Pancreas (tissue), 10 donors: Measurements from ENCODE around the gene DMAC2. TPM values are rescaled to one million over a fixed set of nuclear protein-coding genes. Genes with fewer than 3 reads are reported as not detected.
A peak's percentile ranks its signal among the peaks of the same experiment; 100 is the strongest.
"Not testable (repeated sequence)": the region's sequence is repeated elsewhere in the genome, so short reads cannot be mapped to it uniquely, and the experiment has no call there.

Experiments used
- ATAC-seq, 4 donors: fragments of 200-7000 bp; cut with Tn5 transposase; one replicate each; pipeline versions ENCODE4 v1.8.0 to v1.9.1; 2020; ENCODE audit warnings: mild to moderate bottlenecking in 4 of 4, moderate library complexity in 4 of 4
- DNase-seq, 6 donors: peaks; one replicate each; pipeline ENCODE4 v3.0.0-alpha.2; 2020
- FAIRE-seq: peaks from 2 replicates; lab custom pipeline; 2012; peaks lifted over from hg19 to GRCh38; lab: Jason Lieb, UNC
- H3K27ac ChIP-seq, 4 donors: fragments of 200-600 bp; sonication (generic); 1 replicate in 3 of 4; 2 replicates in 1 of 4; pipeline versions ENCODE4 v1.5.0 to v1.8.0; 2020
- H3K27me3 ChIP-seq, 4 donors: fragments of 200-600 bp; one replicate each; pipeline ENCODE4 v1.8.0; 2021
- H3K36me3 ChIP-seq, 3 donors: fragments of 200-600 bp; sonication (generic) in 1 of 3; one replicate each; pipeline versions ENCODE4 v1.5.0 to v1.8.0; 2020 to 2021
- H3K4me1 ChIP-seq, 3 donors: fragments of 200-600 bp; one replicate each; pipeline ENCODE4 v1.8.0; 2021
- H3K4me3 ChIP-seq, 4 donors: fragments of 200-600 bp; sonication (generic) in 2 of 4; one replicate each; pipeline versions ENCODE4 v1.5.0 to v1.8.0; 2020 to 2021
- H3K9me3 ChIP-seq, 4 donors: fragments of 200-600 bp; one replicate each; pipeline ENCODE4 v1.8.0; 2021
- CTCF ChIP-seq, 4 donors: fragments of 200-600 bp; sonication (generic) in 3 of 4; IDR thresholded peaks; one replicate each; pipeline versions ENCODE4 v1.5.0 to v1.8.0; 2021; ENCODE audit warnings: antibody characterized with exemption in 4 of 4
- WGBS, 2 donors: extraction: QIAGEN DNeasy Blood & Tissue Kit; methylation state at CpG; one replicate each; pipeline ENCODE4 v1.1.7; 2013; 5-methylcytosine and 5-hydroxymethylcytosine counted together
- intact Hi-C, 3 donors: fragments of 100-400 bp; cut with DNase I; formaldehyde crosslinking; loops; one replicate each; pipeline versions ENCODE4 v1.11.1 to v1.14.2; 2022
- polyA plus RNA-seq, 2 donors: library from polyadenylated mRNA; stranded (reverse); fragments of 200-250 nt; gene quantifications; one replicate each; pipeline ENCODE4 v1.2.3, GENCODE V29; 2013
- total RNA-seq, 6 donors: library from RNA; stranded (reverse); fragmentation: NEBNext Ultra II Directional in 4 of 6; extraction: Animal tissue kit (Norgen Biotek cat#: 25700) in 4 of 6; gene quantifications; one replicate each; pipeline versions ENCODE4 v1.2.1 to v1.2.4, GENCODE V29; 2021 to 2023
- donor health status: healthy with polysubstance abuse.
- donor health status: DM: no; HTN: no; CAD: no; lungs with moderate emphysema.
- donor health status: DM: no; HTN: no; CAD: no.
- donor health status: control.
- donor health status: control.
- donor health status: Bipolar disorder and iron deficiency.
- donor health status: DM: yes; HTN: yes; CAD: no.
- donor health status: DM: no; HTN: no; CAD: no.
- donor health status: DM: no; HTN: no; CAD: no.
- donor health status: DM: yes; HTN: yes; CAD: no.

Gene DMAC2
- total and polyA plus RNA-seq, 8 donors: 16.2 to 25.5 (median 23.9) TPM

DNA sequence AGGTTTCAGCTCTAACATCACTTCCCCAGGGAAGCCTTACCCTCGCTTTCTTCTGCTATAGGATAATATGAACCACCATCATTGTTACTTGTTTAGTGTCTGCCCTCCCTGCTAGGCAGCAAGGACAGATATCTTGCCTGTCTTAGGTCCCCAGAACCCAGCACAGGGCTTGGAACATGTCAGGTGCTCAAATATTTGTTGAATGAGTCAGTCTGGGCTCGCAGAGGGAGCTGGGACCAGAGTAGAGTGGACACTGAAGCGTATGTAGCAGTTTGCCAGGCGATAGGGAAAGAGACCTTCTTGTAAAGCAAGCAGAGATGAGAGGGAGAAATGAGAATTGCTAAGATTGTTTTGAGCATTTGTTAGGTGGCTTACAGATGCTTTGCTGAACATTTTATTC, 30.4 kb downstream of the DMAC2 start:
- Histone ChIP-seq H3K9me3 (no peaks in the 10 kb centered on the region), H3K4me3 (no peak overlapping the region), H3K36me3 (peaks cover 0 to 12% (median 2%) of the 10 kb centered on the region in 3 donors), H3K4me1 (peaks cover 6 to 21% (median 15%) of the 10 kb centered on the region in 3 donors), H3K27ac (peak overlapping the region; percentile 65 to 81 (median 70)), H3K27me3 (no peaks in the 10 kb centered on the region)
- WGBS, 2 donors: 15 to 18% methylated on average over 4 of the region's 4 CpGs
- no peak for FAIRE-seq
- intact Hi-C loops: no loop called here
- DNase-seq: peak in 5 of 6 donors; percentile 63 to 80 (median 76)
- no peak for TF ChIP-seq CTCF (IDR thresholded peaks at IDR 0.05)
- ATAC-seq: peak; percentile 94 to 98 (median 96)

DNA sequence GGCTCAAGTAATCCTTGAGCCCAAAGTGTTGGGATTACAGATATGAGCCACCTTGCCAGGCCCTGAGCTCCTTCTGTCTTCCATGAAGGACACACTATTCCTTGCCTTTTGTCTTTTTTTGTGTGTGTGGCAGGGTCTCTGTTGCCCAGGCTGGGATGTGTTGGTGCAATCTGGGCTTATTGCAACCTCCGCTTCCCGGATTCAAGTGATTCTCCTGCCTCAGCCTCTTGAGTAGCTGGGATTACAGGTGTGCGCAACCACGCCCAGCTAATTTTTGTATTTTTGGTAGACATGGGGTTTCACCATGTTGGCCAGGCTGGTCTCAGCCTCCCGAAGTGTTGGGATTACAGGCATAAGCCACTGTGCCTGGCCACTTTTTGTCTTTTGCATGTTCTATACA, 30.9 kb downstream of the DMAC2 start:
- FAIRE-seq, H3K36me3 ChIP-seq, ATAC-seq, intact Hi-C loops, H3K27me3 ChIP-seq, H3K4me3 ChIP-seq, H3K9me3 ChIP-seq, DNase-seq: not testable (repeated sequence)
- peak overlapping the region; percentile 65 to 81 (median 70) for H3K27ac ChIP-seq
- 71 to 79% methylated on average over 5 of the region's 5 CpGs for WGBS, 2 donors
- peaks cover 6 to 21% (median 15%) of the 10 kb centered on the region in 3 donors for H3K4me1 ChIP-seq

- no peak for TF ChIP-seq CTCF (IDR thresholded peaks at IDR 0.05)
- DNase-seq: no peak
- peak overlapping the region; percentile 65 to 81 (median 70) for H3K27ac ChIP-seq
These were observed 31.5 kb downstream of the DMAC2 start for GRCh38 chr19:41408256-41408655.

DNA sequence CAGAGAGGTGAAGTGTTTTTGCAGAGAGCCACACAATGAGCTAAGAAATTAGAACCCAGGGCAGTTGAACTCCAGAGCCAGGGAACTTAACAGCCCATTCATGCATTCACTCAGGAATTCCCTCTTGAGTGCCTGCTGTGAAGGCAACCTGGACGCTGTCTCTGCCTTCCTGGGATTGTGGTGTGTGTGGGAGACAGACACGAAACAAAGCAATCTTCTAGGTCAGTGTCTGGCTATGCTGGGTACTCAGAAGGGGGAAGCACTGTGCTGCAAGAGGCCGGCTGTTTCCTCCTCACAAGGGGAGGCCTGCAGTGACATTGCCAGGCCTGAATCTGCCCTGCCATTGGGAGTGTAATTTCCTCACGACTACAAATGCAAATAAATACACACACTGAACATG, 32.4 kb downstream of the DMAC2 start:
- Histone ChIP-seq H3K4me3 (no peak overlapping the region), H3K9me3 (no peaks in the 10 kb centered on the region), H3K27ac (no peak overlapping the region), H3K36me3 (peaks cover 0 to 4% (median 0%) of the 10 kb centered on the region in 3 donors), H3K4me1 (peaks cover 6 to 24% (median 15%) of the 10 kb centered on the region in 3 donors), H3K27me3 (no peaks in the 10 kb centered on the region)
- ATAC-seq (peak in 1 of 4 donors; percentile 3), FAIRE-seq (no peak), DNase-seq (no peak)
- no peak for TF ChIP-seq CTCF (IDR thresholded peaks at IDR 0.05)
- intact Hi-C loops: no loop called here
- 67 to 75% methylated on average over 4 of the region's 4 CpGs for WGBS, 2 donors

More at GRCh38 chr19:41408256-41408655, 31.5 kb downstream of the DMAC2 start:
- Histone ChIP-seq H3K4me3 (no peak overlapping the region), H3K9me3 (no peaks in the 10 kb centered on the region), H3K36me3 (peaks cover 0 to 4% (median 0%) of the 10 kb centered on the region in 3 donors), H3K27me3 (no peaks in the 10 kb centered on the region), H3K4me1 (peaks cover 6 to 23% (median 15%) of the 10 kb centered on the region in 3 donors)
- 80% methylated on average over 4 of the region's 4 CpGs for WGBS, 2 donors
- FAIRE-seq (no peak), ATAC-seq (no peak)
- intact Hi-C loops: no loop called here

GRCh38 chr19:41405776-41406175, 33.9 kb downstream of the DMAC2 start:
- H3K4me1 ChIP-seq: peaks cover 6 to 24% (median 15%) of the 10 kb centered on the region in 3 donors
- intact Hi-C loops: no loop called here
- WGBS, 2 donors: 82 to 88% methylated on average over 6 of the region's 6 CpGs

More at GRCh38 chr19:41405776-41406175, 33.9 kb downstream of the DMAC2 start:
- no peak overlapping the region for H3K27ac ChIP-seq
- DNase-seq: no peak
- no peaks in the 10 kb centered on the region for H3K36me3 ChIP-seq
- ATAC-seq: no peak
- H3K4me3 ChIP-seq: no peak overlapping the region
- TF ChIP-seq CTCF (IDR thresholded peaks at IDR 0.05): no peak
- H3K27me3 ChIP-seq: no peaks in the 10 kb centered on the region
- FAIRE-seq: no peak
- no peaks in the 10 kb centered on the region for H3K9me3 ChIP-seq
